Measurements from ENCODE around the gene IFFO2.
"Not testable (repeated sequence)": the region's sequence is repeated elsewhere in the genome, so short reads cannot be mapped to it uniquely, and the experiment has no call there.

Gene IFFO2

DNA sequence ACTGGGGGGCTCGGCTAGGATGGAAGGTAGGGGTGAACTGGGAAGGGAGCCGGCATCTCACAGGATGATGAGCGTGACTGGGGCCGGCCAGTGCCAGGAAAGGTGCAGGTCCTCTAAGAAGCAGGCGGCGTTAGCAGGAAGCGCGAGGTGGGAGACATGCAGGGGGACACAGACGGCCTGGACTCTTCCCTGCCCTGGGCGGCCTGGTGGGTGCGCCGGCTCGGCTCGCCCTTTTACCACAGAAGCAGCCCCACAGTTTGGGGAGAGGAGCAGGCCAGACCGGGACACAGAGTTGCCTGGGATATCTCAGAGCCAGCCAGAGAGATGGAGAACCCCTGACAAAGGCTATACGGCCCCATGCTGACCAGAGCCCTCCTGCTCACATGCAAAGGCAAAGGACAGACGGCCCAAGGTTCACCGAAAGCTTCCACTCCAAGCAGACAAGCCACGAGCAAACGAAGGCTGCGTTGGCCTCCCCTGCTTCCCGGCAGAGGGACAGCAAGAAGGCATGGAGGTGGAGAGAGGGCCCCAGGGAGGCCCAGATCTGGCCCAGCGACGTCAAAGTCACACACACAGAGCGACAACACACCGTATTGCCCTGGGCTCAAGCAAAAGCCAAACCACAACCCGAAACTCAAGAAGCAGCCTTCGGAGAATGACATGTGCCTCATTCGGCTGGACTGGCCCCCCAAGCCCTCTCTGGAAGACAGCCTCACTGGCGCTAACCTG lies 39.2 kb downstream of the IFFO2 start:
- DNase-seq = no peak

- no peak for DNase-seq
Measured at GRCh38 chr1:18915341-18915740, 41.1 kb downstream of the IFFO2 start.

GRCh38 chr1:18913065-18913835 lies 43.2 kb downstream of the IFFO2 start:
- peak; percentile 78 for DNase-seq

- no peak for DNase-seq
Measured at GRCh38 chr1:18912550-18912949, 43.9 kb downstream of the IFFO2 start.

GRCh38 chr1:18908911-18909771 lies 47.3 kb downstream of the IFFO2 start:
- DNase-seq = no peak

DNA sequence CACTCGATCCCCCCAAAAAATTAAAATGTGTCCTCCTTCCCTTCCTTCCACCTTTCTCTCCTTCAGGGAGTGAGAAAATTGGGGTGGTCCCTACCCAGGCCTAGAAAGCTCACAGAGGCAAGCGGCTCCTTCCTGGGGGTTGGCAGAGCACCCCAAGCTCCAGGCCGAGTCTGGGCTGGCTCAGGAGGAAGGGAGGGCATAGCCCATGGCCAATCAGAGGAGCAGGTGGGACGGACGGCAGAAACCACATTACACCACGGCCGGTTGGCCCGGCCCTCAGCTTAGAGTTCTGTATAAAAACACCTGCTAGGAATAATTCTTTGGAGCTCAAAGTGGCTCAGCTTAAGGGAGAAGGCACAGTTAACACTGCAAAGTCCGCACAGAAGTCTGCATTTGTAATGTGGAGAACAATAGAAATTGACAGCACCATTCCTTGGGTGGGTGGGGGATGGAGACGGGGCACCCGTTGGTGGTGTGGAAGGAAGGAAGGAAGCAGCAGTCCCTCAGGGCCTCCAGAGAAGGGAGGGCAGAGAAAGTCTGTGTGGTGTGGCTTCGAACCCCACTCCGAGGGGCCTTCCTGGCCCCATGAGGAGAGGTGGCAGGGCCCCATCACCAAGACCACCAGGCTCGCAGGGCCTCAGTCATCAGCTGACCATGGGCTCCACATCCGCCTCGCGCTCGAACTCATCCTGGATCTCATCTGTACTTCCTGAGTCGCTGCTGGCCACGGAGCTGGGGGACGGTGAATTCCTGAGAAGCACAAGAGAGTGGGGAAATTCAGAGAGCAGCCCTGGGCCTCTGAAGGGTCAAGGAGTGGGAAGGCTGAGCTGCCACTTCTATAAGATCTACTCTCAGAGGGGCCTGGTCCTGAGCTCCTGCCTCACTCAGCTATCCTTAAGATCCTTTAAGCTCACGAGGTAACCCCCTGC lies 48.3 kb downstream of the IFFO2 start:
- no peak for DNase-seq

GRCh38 chr1:18907021-18907916 lies 49.2 kb downstream of the IFFO2 start:
- peak; percentile 86 for DNase-seq

DNA sequence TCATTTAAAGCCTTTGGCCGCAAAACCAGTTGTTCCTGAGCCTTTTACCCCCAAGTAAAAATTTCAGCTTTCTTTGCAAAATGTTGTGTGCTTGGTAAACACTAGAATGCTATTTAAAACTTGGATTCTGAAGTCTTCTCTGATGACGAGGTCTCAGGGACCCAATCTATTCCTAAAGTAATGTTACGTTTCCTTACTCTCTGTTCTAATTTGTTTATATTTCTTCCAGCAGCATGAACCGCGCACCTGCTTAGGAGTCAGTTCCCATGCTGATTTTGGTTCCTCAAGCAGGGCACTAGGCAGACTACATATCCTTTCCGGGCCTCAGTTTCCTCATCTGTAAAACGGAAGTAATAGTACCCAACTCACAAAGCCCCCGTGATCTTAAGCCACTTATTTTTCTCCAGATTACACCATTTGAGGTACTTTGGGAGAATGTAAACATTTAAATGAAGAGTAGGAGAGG lies 53.2 kb downstream of the IFFO2 start:
- no peak for DNase-seq

- peak; percentile 98 for DNase-seq
Measured at GRCh38 chr1:18902523-18903290, 53.8 kb downstream of the IFFO2 start, which contains the start of gene ALDH4A1. Gene ALDH4A1, minus strand, starts transcription at chr1:18902555. Its CDS starts 32 bp downstream, at chr1:18902523.

- no peak for DNase-seq
Measured at GRCh38 chr1:18901952-18902522, 54.4 kb downstream of the IFFO2 start.

- no peak for DNase-seq
Measured at GRCh38 chr1:18901147-18901951, 55.1 kb downstream of the IFFO2 start.

- no peak for DNase-seq
Measured at GRCh38 chr1:18900303-18900841, 56.1 kb downstream of the IFFO2 start.

DNA sequence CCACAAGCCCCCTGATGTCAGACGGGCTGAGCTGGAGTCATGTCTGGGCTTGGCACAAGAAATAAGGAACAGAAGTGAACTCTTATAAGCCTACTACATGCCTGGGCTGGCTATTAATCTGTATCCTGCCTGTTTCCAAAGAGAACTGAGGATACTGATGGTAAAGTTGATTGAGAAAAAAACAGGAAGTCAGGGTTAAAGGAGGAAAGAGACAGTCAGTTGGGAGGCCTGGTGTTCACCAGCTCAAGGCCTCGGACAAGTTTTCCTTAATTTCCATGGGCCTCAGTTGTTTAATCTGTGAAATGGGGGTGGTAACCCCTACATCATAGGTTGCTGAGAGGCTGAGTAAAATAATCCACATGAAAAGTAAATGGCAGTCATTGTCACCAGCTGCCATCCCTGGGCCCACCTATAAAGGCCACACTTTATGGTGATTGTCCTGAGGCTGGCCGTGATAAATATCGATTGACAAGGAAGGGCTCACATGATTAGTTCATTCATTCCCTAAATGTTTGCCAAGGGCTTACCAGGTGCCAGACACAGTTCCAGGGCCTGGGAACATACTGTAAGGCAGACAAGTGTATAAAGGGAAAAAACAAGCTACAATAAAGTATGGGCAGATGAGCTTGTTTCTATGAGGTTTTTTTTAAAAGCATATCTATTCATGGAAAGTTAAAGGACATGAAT lies 57.0 kb downstream of the IFFO2 start:
- DNase-seq = no peak

- DNase-seq = no peak
Measured at GRCh38 chr1:18898567-18898966, 57.9 kb downstream of the IFFO2 start.

DNA sequence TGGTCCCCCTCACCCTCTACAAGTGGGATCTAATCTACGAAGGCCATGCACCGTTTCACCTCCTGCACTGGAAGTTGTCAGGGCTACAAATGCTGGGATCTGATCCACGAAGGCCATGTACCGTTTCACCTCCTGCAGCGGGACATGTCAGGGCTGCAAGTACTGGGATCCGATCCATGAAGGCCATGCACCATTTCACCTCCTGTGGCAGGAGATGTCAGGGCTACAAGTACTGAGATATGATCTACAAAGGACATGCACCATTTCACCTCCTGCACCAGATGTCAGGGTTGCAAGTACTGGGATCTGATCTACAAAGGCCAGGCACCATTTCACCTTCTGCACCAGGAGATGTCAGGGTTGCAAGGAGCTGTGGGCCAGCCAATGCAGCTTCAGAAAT lies 61.2 kb downstream of the IFFO2 start:
- no peak for DNase-seq

DNA sequence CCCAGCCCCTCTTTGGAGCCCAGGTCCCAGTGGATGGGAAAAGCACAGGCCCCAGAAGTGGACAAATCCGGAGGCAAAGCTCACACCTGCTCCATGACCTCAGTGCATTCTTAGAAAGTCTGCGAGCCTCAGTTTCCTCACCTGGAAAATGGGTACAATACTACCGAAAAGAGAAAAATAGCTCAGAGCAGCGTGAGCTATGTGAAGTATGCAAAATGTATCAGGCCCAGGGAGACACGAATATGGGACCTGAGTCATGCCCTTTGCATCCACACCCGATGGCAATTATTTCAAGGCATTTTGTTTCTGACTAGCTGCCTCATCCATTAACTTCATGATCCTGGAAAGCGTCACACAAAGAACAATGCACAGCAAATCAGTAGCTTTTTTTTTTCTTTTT lies 63.4 kb downstream of the IFFO2 start:
- DNase-seq = no peak

DNA sequence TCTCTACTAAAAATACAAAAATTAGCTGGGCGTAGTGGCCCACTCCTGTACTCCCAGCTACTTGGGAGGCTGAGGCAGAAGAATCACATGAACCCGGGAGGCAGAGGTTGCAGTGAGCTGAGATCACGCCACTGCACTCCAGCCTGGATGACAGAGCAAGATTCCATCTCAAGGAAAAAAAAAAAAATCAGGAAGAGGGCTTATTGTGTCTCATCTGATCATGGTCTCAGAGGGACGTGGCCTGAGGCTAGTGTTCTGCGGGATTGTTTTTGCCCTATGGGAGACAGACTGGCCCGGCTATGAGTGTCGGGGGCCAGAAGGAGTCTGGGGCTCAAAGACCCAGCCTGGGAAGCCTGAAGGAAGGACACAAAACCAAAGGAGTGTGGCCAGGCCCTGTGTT lies 64.6 kb downstream of the IFFO2 start:
- not testable (repeated sequence) for DNase-seq

DNA sequence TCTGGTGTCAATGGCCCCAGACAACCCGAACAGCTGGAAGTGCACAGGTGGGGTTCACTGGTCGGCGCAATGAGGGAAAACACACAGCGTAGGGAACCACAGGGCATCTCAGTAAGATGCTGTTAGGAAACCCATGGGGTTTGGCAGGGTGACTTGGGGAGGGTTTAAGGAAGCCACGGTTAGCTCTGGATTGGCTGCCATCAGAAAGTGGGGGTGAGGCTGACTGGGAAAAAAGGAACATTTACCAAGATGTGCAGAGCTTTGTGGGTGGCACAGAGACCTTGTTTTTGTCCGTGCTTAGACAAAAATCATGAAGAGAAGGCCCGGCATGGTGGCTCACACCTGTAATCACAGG lies 65.1 kb downstream of the IFFO2 start:
- DNase-seq = no peak
